Glomerular visceral epithelial cell (primary cell): ENCODE measurements around the gene FZD8.
A peak's percentile ranks its signal among the peaks of the same experiment; 100 is the strongest.

ENCODE experiments used
- DNase-seq: peaks from one replicate; pipeline ENCODE4 v3.0.0-alpha.2; 2016; ENCODE audit errors: extremely low spot score

The FZD8 gene

GRCh38 chr10:35641676-35642034 is 441 bp downstream of the FZD8 start:
- peak; percentile 35 for DNase-seq

GRCh38 chr10:35640951-35641675 is 983 bp downstream of the FZD8 start:
- peak; percentile 77 for DNase-seq

GRCh38 chr10:35640474-35640873 is 1.6 kb downstream of the FZD8 start:
- peak; percentile 64 for DNase-seq

- DNase-seq: no peak
Measured at GRCh38 chr10:35639728-35640401, 2.2 kb downstream of the FZD8 start.

- DNase-seq: no peak
Measured at GRCh38 chr10:35639021-35639727, 2.9 kb downstream of the FZD8 start.

GRCh38 chr10:35638101-35638500 is 4.0 kb downstream of the FZD8 start:
- DNase-seq: no peak

GRCh38 chr10:35637462-35637861 is 4.6 kb downstream of the FZD8 start:
- DNase-seq: no peak

GRCh38 chr10:35636956-35637355 is 5.1 kb downstream of the FZD8 start:
- no peak for DNase-seq

- DNase-seq: peak; percentile 60
Measured at GRCh38 chr10:35635576-35635975, 6.5 kb downstream of the FZD8 start.

- no peak for DNase-seq
Measured at GRCh38 chr10:35633006-35633980, 8.8 kb downstream of the FZD8 start.

- no peak for DNase-seq
Measured at GRCh38 chr10:35632027-35632426, 10.1 kb downstream of the FZD8 start.

GRCh38 chr10:35631404-35631803 is 10.7 kb downstream of the FZD8 start:
- DNase-seq: no peak

- DNase-seq: no peak
Measured at GRCh38 chr10:35626971-35627507, 15.1 kb downstream of the FZD8 start.

GRCh38 chr10:35614312-35614711 is 27.8 kb downstream of the FZD8 start:
- no peak for DNase-seq

GRCh38 chr10:35613597-35614226 is 28.4 kb downstream of the FZD8 start:
- DNase-seq: no peak

- DNase-seq: no peak
Measured at GRCh38 chr10:35613107-35613440, 29.0 kb downstream of the FZD8 start.

- DNase-seq: no peak
Measured at GRCh38 chr10:35612385-35613106, 29.6 kb downstream of the FZD8 start.

GRCh38 chr10:35611750-35612149 is 30.3 kb downstream of the FZD8 start:
- DNase-seq: no peak

GRCh38 chr10:35608328-35608672 is 33.8 kb downstream of the FZD8 start:
- DNase-seq: no peak

- DNase-seq: peak; percentile 3
Measured at GRCh38 chr10:35607475-35608327, 34.4 kb downstream of the FZD8 start.
